ENCODE data around the gene TBCCD1. TPM values are rescaled to one million over a fixed set of nuclear protein-coding genes. Genes with fewer than 3 reads are reported as not detected.
"Not testable (repeated sequence)": the region's sequence is repeated elsewhere in the genome, so short reads cannot be mapped to it uniquely, and the experiment has no call there.

The TBCCD1 gene
- total RNA-seq, 4 donors from 2014 or later: 13.8 to 30.5 (median 16.6) TPM

DNA sequence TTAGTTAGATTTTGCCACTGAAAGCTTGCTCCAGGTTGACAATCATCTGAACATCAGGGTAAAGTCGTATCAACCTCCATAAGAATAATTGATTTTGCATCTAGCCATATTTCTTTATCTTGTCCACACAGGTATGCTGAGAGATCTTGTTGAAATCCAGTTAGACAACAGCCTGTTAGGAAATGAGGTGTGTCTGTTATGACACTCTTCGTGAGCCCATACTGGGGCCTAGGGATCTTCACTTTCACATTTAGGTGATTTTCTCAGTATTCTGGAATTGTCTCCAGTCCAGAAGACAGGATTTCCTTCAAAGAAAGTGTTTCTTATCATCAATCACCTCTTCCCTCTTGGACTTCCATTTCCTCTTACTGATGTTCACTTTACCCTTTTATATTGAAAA, 21.5 kb upstream of the TBCCD1 start:
- Histone ChIP-seq H3K4me3 (no peak overlapping the region), H3K27ac (no peak overlapping the region), H3K27me3 (no peaks in the 10 kb centered on the region), H3K9me3 (no peaks in the 10 kb centered on the region), H3K36me3 (peaks cover 0 to 26% (median 0%) of the 10 kb centered on the region in 3 donors), H3K4me1 (peaks cover 0 to 4% (median 0%) of the 10 kb centered on the region in 4 donors)
- DNase-seq: no peak
- TF ChIP-seq, protein P1, sequence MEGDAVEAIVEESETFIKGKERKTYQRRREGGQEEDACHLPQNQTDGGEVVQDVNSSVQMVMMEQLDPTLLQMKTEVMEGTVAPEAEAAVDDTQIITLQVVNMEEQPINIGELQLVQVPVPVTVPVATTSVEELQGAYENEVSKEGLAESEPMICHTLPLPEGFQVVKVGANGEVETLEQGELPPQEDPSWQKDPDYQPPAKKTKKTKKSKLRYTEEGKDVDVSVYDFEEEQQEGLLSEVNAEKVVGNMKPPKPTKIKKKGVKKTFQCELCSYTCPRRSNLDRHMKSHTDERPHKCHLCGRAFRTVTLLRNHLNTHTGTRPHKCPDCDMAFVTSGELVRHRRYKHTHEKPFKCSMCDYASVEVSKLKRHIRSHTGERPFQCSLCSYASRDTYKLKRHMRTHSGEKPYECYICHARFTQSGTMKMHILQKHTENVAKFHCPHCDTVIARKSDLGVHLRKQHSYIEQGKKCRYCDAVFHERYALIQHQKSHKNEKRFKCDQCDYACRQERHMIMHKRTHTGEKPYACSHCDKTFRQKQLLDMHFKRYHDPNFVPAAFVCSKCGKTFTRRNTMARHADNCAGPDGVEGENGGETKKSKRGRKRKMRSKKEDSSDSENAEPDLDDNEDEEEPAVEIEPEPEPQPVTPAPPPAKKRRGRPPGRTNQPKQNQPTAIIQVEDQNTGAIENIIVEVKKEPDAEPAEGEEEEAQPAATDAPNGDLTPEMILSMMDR (IDR thresholded peaks at IDR 0.05): no peak
- no peak for TF ChIP-seq POLR2A (IDR thresholded peaks at IDR 0.05)

DNA sequence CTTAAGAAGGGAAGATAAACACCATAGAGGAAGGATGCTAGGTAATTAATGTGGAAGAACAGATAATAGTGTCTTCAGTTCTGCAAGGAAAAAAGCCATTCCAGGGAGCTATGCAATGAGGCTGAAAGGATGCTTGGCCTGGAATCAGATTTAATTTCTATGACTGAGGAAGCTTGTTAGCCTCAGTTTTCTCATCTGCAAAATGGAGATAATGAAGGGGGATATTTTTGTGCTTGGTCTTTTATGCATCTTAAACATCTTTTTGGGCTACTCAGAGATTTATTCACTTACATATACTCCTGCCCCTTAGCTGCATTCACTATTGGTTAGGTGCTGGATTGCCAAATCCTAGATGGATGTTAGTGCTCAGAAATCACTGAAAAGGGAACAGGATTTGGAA, 20.0 kb upstream of the TBCCD1 start:
- H3K9me3 ChIP-seq: no peaks in the 10 kb centered on the region
- TF ChIP-seq, protein P1 (IDR thresholded peaks at IDR 0.05): no peak
- TF ChIP-seq POLR2A (IDR thresholded peaks at IDR 0.05): no peak
- no peak for DNase-seq
- H3K4me3 ChIP-seq: no peak overlapping the region
- H3K4me1 ChIP-seq: no peaks in the 10 kb centered on the region
- peaks cover 0 to 41% (median 0%) of the 10 kb centered on the region in 3 donors for H3K36me3 ChIP-seq
- no peak overlapping the region for H3K27ac ChIP-seq
- H3K27me3 ChIP-seq: no peaks in the 10 kb centered on the region

DNA sequence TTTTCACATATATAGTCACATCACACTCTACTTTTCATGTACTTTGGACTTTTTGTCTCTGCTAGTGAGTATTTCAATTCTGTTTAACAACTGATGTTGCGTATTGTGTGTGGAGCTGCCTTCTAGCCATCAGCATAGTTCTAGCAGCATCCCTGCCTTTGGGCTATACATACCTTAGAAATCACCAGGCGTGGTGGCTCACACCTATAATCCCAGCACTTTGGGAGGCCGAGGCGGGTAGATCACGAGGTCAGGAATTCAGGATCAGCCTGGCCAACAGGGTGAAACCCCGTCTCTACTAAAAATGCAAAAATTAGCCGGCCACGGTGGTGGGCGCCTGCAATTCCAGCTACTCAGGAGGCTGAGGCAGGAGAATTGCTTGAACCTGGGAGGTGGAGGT, 19.1 kb upstream of the TBCCD1 start:
- H3K27ac ChIP-seq, DNase-seq, H3K9me3 ChIP-seq, H3K27me3 ChIP-seq, H3K4me3 ChIP-seq, H3K4me1 ChIP-seq: not testable (repeated sequence)
- H3K36me3 ChIP-seq: peaks cover 0 to 50% (median 0%) of the 10 kb centered on the region in 3 donors

DNA sequence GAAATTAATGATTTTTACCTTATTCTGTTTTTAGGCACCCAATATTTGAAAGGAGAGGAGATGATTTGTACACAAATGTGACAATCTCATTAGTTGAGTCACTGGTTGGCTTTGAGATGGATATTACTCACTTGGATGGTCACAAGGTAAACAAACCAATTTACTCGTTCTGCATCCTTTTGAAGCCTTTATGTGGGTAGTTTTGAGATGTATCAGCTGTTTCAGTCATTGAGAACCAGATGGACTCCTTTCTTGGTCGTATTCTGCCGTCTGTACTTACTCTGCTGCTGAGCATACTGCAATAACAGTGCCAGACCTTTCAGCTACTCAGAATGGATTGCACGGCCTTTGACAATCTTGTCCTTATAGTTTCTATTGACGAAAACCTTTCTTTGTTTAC, 16.7 kb upstream of the TBCCD1 start:
- TF ChIP-seq POLR2A (IDR thresholded peaks at IDR 0.05): no peak
- TF ChIP-seq, protein P1 (IDR thresholded peaks at IDR 0.05): no peak
- Histone ChIP-seq H3K27ac (no peak overlapping the region), H3K36me3 (peaks cover 0 to 69% (median 0%) of the 10 kb centered on the region in 3 donors), H3K4me1 (no peaks in the 10 kb centered on the region), H3K4me3 (no peak overlapping the region), H3K9me3 (no peaks in the 10 kb centered on the region), H3K27me3 (no peaks in the 10 kb centered on the region)
- no peak for DNase-seq

DNA sequence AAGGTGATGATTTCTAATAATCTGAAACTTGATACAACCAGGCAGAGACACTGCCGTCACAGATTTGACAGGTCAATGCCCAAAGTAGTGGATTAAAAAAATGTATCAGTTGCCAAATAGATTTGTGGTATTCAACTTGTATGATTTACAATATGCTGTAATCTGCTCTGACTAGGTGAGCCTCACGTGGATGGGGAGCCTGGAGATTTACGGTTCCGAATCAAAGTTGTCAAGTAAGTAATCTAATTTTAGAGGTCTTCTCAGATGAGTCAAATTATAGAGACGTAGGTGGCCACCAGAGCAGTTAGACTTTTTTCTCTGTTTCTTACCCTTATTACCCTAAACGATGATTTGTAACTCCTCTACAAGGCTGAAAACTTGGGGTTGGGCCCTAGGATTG, 15.4 kb upstream of the TBCCD1 start:
- Histone ChIP-seq H3K36me3 (peaks cover 0 to 82% (median 0%) of the 10 kb centered on the region in 3 donors), H3K9me3 (no peaks in the 10 kb centered on the region), H3K4me1 (no peaks in the 10 kb centered on the region), H3K27ac (no peak overlapping the region), H3K27me3 (no peaks in the 10 kb centered on the region), H3K4me3 (no peak overlapping the region)
- DNase-seq: no peak
- no peak for TF ChIP-seq POLR2A (IDR thresholded peaks at IDR 0.05)
- TF ChIP-seq, protein P1 (IDR thresholded peaks at IDR 0.05): no peak

DNA sequence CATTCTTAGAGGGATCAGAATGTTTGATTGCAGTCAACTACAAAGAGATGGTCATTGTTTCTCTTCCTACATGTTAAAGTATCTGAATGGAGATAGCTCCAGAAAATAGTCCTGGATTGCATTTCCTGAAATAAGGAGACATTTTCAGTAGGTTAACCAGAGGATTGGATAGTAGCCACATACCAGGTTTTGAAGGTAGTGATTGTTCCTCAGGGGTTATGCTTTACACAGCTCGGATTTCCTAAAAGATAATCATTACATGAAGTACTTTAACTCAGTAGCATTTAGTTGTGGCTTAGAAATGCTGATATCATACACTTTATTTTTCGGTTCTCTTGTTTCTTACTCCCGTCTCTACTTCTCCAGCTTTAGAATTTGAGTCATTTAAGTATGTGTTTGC, 13.6 kb upstream of the TBCCD1 start:
- Histone ChIP-seq H3K36me3 (peaks cover 0 to 94% (median 0%) of the 10 kb centered on the region in 3 donors), H3K27ac (no peak overlapping the region)

More for the DNA sequence above, 13.6 kb upstream of the TBCCD1 start:
- Histone ChIP-seq H3K27me3 (no peaks in the 10 kb centered on the region), H3K9me3 (no peaks in the 10 kb centered on the region), H3K4me1 (no peaks in the 10 kb centered on the region), H3K4me3 (no peak overlapping the region)
- DNase-seq: no peak
- TF ChIP-seq POLR2A (IDR thresholded peaks at IDR 0.05): no peak
- TF ChIP-seq, protein P1 (IDR thresholded peaks at IDR 0.05): no peak
